HepG2 (cell line): ENCODE data around the gene ZNF491. TPM values are rescaled to one million over a fixed set of nuclear protein-coding genes. Genes with fewer than 3 reads are reported as not detected.

ENCODE experiments used
- CHD2 ChIP-seq: IDR thresholded peaks from 2 replicates; pipeline ENCODE4 v1.6.1; 2011; ENCODE audit warnings: low read depth, low read length, improper control_type of control experiment
- ESRRA ChIP-seq: sonication (generic); formaldehyde crosslinking; IDR thresholded peaks from 2 replicates; pipeline ENCODE4 v1.5.1; 2020; ENCODE audit warnings: mild to moderate bottlenecking, low read depth, missing genetic modification reagents
- ETV5 ChIP-seq: IDR thresholded peaks from 2 replicates; pipeline ENCODE4 v1.6.1; 2018; ENCODE audit warnings: missing biosample characterization, missing genetic modification reagents, inconsistent platforms, borderline replicate concordance
- GATA4 ChIP-seq: sonication (generic); IDR thresholded peaks from 2 replicates; pipeline ENCODE4 v1.6.1; 2016; ENCODE audit warnings: antibody characterized with exemption, low read depth, borderline replicate concordance
- GATAD1 ChIP-seq: IDR thresholded peaks from 2 replicates; pipeline ENCODE4 v1.6.1; 2016; ENCODE audit warnings: missing genetic modification reagents, missing compliant biosample characterization
- KAT8 ChIP-seq: IDR thresholded peaks from 2 replicates; pipeline ENCODE4 v1.6.1; 2016; ENCODE audit warnings: missing genetic modification reagents, missing compliant biosample characterization
- MED1 ChIP-seq: sonication (generic); formaldehyde crosslinking; IDR thresholded peaks from 2 replicates; pipeline ENCODE4 v1.4.0; 2020; ENCODE audit warnings: missing genetic modification reagents
- POLR2A ChIP-seq, 2 experiments: IDR thresholded peaks; 2 replicates each; pipeline ENCODE4 v1.6.1; 2011; ENCODE audit warnings: low read depth in 2 of 2, low read length in 2 of 2, mild to moderate bottlenecking in 1 of 2, moderate library complexity in 1 of 2; ENCODE audit not compliant: insufficient read depth in 1 of 2
- SMAD9 ChIP-seq: sonication (generic); formaldehyde crosslinking; IDR thresholded peaks from 2 replicates; pipeline ENCODE4 v1.5.1; 2020; ENCODE audit warnings: mild to moderate bottlenecking, missing genetic modification reagents
- SP1 ChIP-seq, 2 experiments: fragments of 450-650 bp in 1 of 2; sonication (generic) in 1 of 2; formaldehyde crosslinking in 1 of 2; IDR thresholded peaks; 2 replicates each; pipeline versions ENCODE4 v1.4.0 to v1.6.1; 2016 to 2020; ENCODE audit warnings: missing genetic modification reagents in 1 of 2
- SPEN ChIP-seq: sonication (generic); formaldehyde crosslinking; IDR thresholded peaks from 2 replicates; pipeline ENCODE4 v1.5.1; 2020; ENCODE audit warnings: low read depth, mild to moderate bottlenecking, missing genetic modification reagents
- ZNF775 ChIP-seq: sonication (generic); formaldehyde crosslinking; IDR thresholded peaks from 2 replicates; pipeline ENCODE4 v1.4.0; 2020; ENCODE audit warnings: missing genetic modification reagents, mild to moderate bottlenecking, moderate library complexity, borderline replicate concordance
- polyA plus RNA-seq, 8 experiments: library from polyadenylated mRNA; depleted of rRNA in 3 of 8; stranded (reverse) in 7 of 8; unstranded in 1 of 8; fragments of >200 nt; fragmentation: Illumina TruSeq in 4 of 8; extraction: Trizol in 4 of 8; gene quantifications; 2 replicates each; pipeline versions ENCODE4 v1.2.1 to v1.2.3, GENCODE V29; 2011 to 2016; ENCODE audit warnings: low read depth in 4 of 8, missing spikeins in 1 of 8, mixed read lengths in 1 of 8; ENCODE audit not compliant: insufficient read depth in 1 of 8
- total RNA-seq, 5 experiments: library from RNA; depleted of rRNA; stranded (reverse); fragments of >200 nt; fragmentation: Illumina TruSeq; extraction: Trizol; gene quantifications; 2 replicates each; pipeline ENCODE4 v1.2.3, GENCODE V29; 2016; ENCODE audit warnings: low read depth in 1 of 5
- TF ChIP-seq, protein P1 (sequence below): sonication (generic); formaldehyde crosslinking; IDR thresholded peaks from 2 replicates; pipeline ENCODE4 v1.4.0; 2020; ENCODE audit warnings: missing genetic modification reagents, mild to moderate bottlenecking, borderline replicate concordance
- TF ChIP-seq, protein P2 (sequence below): sonication (generic); formaldehyde crosslinking; IDR thresholded peaks from 2 replicates; pipeline ENCODE4 v1.4.0; 2020; ENCODE audit warnings: missing genetic modification reagents
- TF ChIP-seq, protein P3 (sequence below): sonication (generic); formaldehyde crosslinking; IDR thresholded peaks from 2 replicates; pipeline ENCODE4 v1.5.0; 2020; ENCODE audit warnings: mild to moderate bottlenecking, missing genetic modification reagents, borderline replicate concordance
- TF ChIP-seq, protein P4 (sequence below), 2 experiments: sonication (generic) in 1 of 2; formaldehyde crosslinking in 1 of 2; IDR thresholded peaks; 2 replicates each; pipeline versions ENCODE4 v1.4.0 to v1.6.1; 2016 to 2020; ENCODE audit warnings: borderline replicate concordance in 1 of 2, low read depth in 1 of 2, mild to moderate bottlenecking in 1 of 2, missing genetic modification reagents in 1 of 2

ZNF491 gene
- total and polyA plus RNA-seq, 2 of the 13 experiments (the other 11 are each of a cell fraction or from before 2014, with no cell fraction given) = 0.57 to 2.2 TPM

DNA sequence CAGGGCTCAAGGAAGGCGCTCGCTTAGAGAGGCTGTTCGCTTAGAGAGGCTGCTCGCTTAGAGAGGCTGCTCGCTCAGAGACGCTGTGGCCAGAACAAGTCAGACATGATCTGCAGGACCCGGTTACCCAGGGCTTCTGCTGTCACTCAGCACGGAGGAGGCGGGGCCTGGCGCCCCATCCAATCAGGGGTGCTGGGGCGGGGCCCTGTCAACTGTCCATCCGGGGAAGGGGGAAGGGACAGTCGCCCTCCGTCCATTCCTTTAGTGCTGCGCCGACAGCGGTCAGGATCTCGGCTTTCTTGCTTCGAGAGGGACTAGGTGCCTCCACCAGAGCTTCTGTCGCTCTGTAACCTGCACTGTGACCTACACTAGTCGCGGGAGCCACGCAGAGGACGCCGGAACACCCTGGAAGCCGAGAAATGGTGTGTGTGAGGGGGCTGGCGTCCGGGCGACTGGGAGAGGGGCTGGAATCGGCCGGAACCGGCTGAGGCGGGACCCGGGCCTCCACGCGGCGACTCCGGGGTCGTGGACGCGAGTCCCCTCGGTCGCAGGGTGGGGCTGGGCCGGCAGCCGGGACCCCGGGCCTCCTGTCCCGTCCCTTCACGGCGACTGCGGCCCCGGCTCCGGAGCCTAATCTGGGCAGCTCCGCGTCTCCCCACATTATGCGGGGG is 15.8 kb downstream of the ZNF491 start, which contains the start of gene ZNF440 (continued):
- TF ChIP-seq, protein P1, sequence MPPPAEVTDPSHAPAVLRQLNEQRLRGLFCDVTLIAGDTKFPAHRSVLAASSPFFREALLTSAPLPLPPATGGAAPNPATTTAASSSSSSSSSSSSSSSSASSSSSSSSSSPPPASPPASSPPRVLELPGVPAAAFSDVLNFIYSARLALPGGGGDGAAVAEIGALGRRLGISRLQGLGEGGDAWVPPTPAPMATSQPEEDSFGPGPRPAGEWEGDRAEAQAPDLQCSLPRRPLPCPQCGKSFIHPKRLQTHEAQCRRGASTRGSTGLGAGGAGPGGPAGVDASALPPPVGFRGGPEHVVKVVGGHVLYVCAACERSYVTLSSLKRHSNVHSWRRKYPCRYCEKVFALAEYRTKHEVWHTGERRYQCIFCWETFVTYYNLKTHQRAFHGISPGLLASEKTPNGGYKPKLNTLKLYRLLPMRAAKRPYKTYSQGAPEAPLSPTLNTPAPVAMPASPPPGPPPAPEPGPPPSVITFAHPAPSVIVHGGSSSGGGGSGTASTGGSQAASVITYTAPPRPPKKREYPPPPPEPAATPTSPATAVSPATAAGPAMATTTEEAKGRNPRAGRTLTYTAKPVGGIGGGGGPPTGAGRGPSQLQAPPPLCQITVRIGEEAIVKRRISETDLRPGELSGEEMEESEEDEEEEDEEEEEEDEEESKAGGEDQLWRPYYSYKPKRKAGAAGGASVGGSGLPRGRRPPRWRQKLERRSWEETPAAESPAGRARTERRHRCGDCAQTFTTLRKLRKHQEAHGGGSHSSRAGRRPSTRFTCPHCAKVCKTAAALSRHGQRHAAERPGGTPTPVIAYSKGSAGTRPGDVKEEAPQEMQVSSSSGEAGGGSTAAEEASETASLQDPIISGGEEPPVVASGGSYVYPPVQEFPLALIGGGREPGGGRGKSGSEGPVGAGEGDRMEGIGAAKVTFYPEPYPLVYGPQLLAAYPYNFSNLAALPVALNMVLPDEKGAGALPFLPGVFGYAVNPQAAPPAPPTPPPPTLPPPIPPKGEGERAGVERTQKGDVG (CRISPR knock-in tag) = peak; percentile 44; the same call in 1 of the 2 replicates
- TF ChIP-seq GATAD1 (CRISPR knock-in tag) (0 out of 2 replicates have a peak, but pooled peaks have one; percentile 46), SMAD9 (CRISPR knock-in tag) (no peak), SP1 (IDR thresholded peaks at IDR 0.05) (no peak), SP1 (CRISPR knock-in tag; IDR thresholded peaks at IDR 0.05) (peak; percentile 93), ETV5 (CRISPR knock-in tag) (peak; percentile 57), ZNF775 (no peak), MED1 (0 out of 2 replicates have a peak, but pooled peaks have one; percentile 48), ESRRA (CRISPR knock-in tag) (peak; percentile 50; the same call in 1 of the 2 replicates), CHD2 (peak; percentile 59; the same call in 1 of the 2 replicates), GATA4 (0 out of 2 replicates have a peak, but pooled peaks have one; percentile 80), POLR2A (IDR thresholded peaks at IDR 0.05; ENCODE audit: insufficient read depth in 1 of 2, low read depth in 2 of 2, low read length in 2 of 2) (peak; percentile 97 to 99), SPEN (CRISPR knock-in tag) (peak; percentile 40), KAT8 (peak; percentile 90)
- TF ChIP-seq, protein P2, sequence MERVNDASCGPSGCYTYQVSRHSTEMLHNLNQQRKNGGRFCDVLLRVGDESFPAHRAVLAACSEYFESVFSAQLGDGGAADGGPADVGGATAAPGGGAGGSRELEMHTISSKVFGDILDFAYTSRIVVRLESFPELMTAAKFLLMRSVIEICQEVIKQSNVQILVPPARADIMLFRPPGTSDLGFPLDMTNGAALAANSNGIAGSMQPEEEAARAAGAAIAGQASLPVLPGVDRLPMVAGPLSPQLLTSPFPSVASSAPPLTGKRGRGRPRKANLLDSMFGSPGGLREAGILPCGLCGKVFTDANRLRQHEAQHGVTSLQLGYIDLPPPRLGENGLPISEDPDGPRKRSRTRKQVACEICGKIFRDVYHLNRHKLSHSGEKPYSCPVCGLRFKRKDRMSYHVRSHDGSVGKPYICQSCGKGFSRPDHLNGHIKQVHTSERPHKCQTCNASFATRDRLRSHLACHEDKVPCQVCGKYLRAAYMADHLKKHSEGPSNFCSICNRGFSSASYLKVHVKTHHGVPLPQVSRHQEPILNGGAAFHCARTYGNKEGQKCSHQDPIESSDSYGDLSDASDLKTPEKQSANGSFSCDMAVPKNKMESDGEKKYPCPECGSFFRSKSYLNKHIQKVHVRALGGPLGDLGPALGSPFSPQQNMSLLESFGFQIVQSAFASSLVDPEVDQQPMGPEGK (CRISPR knock-in tag) = no peak; the same call in 1 of the 2 replicates
- TF ChIP-seq, protein P3, sequence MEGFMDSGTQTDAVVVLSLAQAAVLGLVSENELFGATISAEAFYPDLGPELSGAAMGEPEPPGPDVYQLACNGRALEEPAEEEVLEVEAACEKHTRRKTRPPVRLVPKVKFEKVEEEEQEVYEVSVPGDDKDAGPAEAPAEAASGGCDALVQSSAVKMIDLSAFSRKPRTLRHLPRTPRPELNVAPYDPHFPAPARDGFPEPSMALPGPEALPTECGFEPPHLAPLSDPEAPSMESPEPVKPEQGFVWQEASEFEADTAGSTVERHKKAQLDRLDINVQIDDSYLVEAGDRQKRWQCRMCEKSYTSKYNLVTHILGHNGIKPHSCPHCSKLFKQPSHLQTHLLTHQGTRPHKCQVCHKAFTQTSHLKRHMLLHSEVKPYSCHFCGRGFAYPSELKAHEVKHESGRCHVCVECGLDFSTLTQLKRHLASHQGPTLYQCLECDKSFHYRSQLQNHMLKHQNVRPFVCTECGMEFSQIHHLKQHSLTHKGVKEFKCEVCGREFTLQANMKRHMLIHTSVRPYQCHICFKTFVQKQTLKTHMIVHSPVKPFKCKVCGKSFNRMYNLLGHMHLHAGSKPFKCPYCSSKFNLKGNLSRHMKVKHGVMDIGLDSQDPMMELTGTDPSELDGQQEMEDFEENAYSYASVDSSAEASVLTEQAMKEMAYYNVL = 0 out of 2 replicates have a peak, but pooled peaks have one; percentile 66
- TF ChIP-seq, protein P4, sequence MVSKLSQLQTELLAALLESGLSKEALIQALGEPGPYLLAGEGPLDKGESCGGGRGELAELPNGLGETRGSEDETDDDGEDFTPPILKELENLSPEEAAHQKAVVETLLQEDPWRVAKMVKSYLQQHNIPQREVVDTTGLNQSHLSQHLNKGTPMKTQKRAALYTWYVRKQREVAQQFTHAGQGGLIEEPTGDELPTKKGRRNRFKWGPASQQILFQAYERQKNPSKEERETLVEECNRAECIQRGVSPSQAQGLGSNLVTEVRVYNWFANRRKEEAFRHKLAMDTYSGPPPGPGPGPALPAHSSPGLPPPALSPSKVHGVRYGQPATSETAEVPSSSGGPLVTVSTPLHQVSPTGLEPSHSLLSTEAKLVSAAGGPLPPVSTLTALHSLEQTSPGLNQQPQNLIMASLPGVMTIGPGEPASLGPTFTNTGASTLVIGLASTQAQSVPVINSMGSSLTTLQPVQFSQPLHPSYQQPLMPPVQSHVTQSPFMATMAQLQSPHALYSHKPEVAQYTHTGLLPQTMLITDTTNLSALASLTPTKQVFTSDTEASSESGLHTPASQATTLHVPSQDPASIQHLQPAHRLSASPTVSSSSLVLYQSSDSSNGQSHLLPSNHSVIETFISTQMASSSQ (IDR thresholded peaks at IDR 0.05; ENCODE audit: low read depth) = no peak
- TF ChIP-seq, protein P4 (CRISPR knock-in tag; IDR thresholded peaks at IDR 0.05; ENCODE audit: borderline replicate concordance) = peak; percentile 48; the same call in 1 of the 2 replicates
